ENCODE data around the gene TRIO. TPM values are rescaled to one million over a fixed set of nuclear protein-coding genes. Genes with fewer than 3 reads are reported as not detected.
"Not testable (repeated sequence)": the region's sequence is repeated elsewhere in the genome, so short reads cannot be mapped to it uniquely, and the experiment has no call there.

Gene TRIO
- total RNA-seq, 1 donor = 410 TPM

DNA sequence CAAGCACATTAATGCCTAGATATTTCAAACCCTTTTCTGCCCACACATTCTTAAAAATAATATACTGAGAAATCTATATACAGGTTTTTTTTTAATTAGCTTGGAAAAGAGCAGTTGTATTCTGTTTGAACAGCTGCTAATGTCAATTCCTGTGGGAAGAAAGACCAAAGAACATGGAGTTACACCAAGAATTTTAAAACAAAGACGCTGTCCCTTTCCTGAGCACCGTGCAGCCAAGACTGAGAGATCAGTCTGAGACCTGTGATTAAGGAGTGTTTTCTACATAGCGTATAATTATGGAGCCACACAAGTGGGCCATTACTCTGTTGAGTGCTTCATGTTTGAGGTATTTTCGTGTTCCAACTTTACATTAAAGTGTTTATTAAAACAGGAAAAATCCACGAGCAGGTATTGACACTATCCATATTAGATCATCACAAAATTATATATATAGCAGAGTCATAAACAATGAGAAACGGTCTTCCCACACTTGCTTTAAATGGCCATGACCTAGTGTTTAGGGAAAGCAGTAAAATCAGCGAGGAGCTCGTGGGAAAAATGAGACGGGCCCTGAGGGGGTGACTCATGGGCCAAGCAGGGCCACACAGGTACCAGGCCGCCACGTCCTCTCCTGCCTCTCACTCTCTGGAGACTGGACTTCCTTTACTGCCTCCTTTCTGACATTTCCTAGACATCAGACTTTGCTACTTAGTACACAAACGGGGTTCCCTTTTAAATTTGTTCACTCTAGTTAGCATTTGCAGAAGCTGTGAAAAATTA is 285.4 kb downstream of the TRIO start:
- DNase-seq (ENCODE audit: low read depth) = peak; percentile 86
- TF ChIP-seq, protein P1, sequence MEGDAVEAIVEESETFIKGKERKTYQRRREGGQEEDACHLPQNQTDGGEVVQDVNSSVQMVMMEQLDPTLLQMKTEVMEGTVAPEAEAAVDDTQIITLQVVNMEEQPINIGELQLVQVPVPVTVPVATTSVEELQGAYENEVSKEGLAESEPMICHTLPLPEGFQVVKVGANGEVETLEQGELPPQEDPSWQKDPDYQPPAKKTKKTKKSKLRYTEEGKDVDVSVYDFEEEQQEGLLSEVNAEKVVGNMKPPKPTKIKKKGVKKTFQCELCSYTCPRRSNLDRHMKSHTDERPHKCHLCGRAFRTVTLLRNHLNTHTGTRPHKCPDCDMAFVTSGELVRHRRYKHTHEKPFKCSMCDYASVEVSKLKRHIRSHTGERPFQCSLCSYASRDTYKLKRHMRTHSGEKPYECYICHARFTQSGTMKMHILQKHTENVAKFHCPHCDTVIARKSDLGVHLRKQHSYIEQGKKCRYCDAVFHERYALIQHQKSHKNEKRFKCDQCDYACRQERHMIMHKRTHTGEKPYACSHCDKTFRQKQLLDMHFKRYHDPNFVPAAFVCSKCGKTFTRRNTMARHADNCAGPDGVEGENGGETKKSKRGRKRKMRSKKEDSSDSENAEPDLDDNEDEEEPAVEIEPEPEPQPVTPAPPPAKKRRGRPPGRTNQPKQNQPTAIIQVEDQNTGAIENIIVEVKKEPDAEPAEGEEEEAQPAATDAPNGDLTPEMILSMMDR (IDR thresholded peaks at IDR 0.05; ENCODE audit: insufficient read depth, low read depth, low read length) = no peak
- H3K4me3 ChIP-seq (ENCODE audit: low read depth, low read length) = no peak overlapping the region

DNA sequence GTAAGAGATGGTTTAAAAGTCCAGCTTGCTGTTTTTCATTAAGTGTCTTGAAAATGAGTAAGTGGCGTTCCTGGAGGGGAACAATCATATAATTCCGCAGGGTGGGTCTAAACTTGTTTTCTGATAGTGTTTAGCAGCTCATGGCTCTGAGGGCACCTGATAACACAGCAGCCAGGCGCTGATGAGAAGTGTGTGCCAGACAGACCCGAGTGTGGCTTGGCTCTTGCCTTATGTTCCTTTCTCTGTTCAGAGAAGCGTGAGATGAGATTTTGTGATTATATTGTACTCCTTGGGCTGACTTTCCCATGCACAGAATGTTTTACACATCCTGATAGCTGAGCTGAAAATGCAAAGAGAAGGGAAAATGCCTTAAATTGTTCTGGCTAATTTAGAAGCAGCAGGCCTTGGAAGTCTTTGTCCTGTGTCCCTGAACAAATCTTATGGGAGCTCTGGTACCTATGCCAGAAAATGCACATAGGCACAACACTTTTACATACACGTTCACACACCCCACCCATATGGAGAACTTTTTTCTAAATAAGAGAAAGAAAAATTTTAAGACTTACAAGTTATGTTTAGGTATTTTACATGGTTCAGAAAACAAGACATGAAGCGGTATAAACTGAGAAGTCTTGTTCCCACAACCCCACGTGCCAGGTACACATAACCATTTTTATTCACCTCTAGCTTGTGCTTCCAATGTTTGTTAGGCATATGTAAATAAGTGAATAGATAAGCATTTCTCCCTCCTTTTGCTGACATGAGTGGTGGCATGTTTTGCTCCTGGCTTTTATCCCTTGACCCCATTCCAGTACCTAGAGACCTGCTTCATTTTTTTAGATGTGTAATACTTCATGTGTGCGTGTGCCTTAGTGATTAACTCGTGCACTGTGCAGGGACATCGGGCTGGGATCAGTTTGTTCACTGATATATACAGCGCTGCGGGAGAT is 286.2 kb downstream of the TRIO start:
- TF ChIP-seq, protein P1 (IDR thresholded peaks at IDR 0.05; ENCODE audit: insufficient read depth, low read depth, low read length) = no peak
- DNase-seq (ENCODE audit: low read depth) = no peak
- H3K4me3 ChIP-seq (ENCODE audit: low read depth, low read length) = no peak overlapping the region

DNA sequence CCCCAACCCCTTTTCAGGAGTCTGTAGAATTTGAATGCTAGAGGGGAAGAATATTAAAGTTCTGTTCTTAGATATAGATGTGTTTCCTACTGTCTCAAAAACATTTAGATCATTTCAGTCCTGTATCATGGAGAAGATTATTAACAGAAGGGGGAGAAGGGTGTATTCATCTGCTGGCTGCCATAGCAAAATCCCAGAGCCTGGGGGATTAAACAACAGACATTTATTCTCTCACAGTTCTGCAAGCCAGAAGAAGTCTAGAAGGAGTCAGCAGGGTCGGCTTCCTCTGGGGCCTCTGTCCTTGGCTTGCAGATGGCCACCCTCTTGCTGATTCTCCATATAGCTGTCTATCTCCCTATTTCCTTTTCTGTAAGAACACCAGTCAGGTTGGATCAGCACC is 288.4 kb downstream of the TRIO start:
- no peak overlapping the region for H3K4me3 ChIP-seq (ENCODE audit: low read depth, low read length)
- no peak for DNase-seq (ENCODE audit: low read depth)
- TF ChIP-seq, protein P1 (IDR thresholded peaks at IDR 0.05; ENCODE audit: insufficient read depth, low read depth, low read length) = no peak

DNA sequence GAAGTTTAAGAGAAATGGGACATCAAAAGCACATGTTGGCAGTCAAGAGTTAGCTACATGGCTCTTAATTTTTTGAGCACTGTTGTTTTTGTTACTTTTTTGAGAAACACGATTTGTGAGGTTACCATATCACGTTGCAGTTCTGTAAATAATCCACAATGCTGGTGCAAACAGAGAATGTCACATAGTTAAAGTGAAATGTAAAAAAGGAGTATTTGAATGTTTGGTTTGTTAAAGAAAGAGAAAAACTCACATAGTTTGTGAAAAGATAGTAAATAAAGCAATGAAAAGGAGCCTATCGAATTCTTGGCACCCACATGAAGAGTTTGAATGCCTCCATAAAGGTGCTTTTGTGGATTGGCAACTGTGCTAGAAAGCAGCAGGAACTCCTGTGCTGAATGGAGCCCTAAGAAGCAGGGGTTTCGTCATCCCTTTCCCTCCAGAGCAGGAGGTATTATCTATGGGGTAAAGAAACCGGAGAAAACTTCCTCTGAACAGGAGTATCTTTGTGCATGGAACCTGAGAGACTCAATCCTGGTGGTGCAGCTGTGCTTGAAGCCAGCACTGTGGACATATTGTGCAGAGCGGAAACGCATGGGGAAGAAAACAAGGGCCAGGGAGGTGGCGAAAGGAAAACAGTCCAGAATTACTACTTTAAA is 289.9 kb downstream of the TRIO start:
- H3K4me3 ChIP-seq (ENCODE audit: low read depth, low read length) = no peak overlapping the region
- TF ChIP-seq, protein P1 (IDR thresholded peaks at IDR 0.05; ENCODE audit: insufficient read depth, low read depth, low read length) = no peak
- DNase-seq (ENCODE audit: low read depth) = no peak

DNA sequence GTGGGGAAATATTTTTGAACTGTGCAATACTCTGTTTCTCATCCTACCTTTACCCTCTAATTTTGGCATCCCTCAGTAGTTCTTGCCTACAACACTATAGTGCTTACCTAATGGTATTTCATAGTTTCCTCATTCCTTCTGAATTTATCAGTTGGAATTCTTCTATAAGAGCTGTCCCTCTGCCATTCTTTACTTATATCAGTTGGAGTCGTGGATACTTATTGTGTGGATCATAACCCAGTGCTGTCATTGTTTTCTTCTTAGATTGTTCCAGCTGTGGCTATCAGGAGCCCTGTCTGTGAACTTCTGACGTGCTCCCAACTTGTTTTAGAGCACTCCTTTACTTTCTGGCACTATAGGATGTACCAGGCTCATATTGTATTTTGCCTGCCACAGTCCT is 292.3 kb downstream of the TRIO start:
- TF ChIP-seq, protein P1 (IDR thresholded peaks at IDR 0.05; ENCODE audit: insufficient read depth, low read depth, low read length) = no peak
- no peak overlapping the region for H3K4me3 ChIP-seq (ENCODE audit: low read depth, low read length)
- no peak for DNase-seq (ENCODE audit: low read depth)

DNA sequence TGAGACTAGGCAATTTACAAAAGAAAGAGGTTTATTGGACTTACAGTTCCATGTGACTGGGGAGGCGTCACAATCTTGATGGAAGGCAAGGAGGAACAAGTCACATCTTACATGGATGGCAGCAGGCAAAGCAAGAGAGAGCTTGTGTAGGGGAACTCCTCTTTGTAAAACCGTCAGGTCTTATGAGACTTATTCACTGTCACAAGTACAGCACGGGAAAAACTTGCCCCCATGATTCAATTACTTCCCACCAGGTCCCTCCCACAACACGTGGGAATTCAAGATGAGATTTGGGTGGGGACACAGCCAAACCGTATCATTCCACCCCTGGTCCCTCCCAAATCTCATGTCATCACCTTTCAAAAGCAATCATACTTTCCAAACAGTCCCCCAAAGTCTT is 293.0 kb downstream of the TRIO start:
- not testable (repeated sequence) for H3K4me3 ChIP-seq (ENCODE audit: low read depth, low read length); DNase-seq (ENCODE audit: low read depth)
